Parathyroid adenoma (tissue), 2 donors: ENCODE measurements around the gene ZNF593OS.

ENCODE experiments used
- H2AFZ ChIP-seq: fragments of 300-600 bp; sonication (generic); one replicate; pipeline ENCODE4 v1.7.0; 2017; ENCODE audit warnings: antibody characterized with exemption, mild to moderate bottlenecking
- H3K27ac ChIP-seq: fragments of 300-600 bp; sonication (generic); one replicate; pipeline ENCODE4 v1.7.0; 2017
- H3K27me3 ChIP-seq: fragments of 300-600 bp; sonication (generic); one replicate; pipeline ENCODE4 v1.7.0; 2017; ENCODE audit warnings: low read length; ENCODE audit not compliant: control insufficient read depth, insufficient read depth
- H3K36me3 ChIP-seq: fragments of 300-600 bp; sonication (generic); one replicate; pipeline ENCODE4 v1.7.0; 2017; ENCODE audit warnings: low read length; ENCODE audit not compliant: control insufficient read depth, insufficient read depth
- H3K4me1 ChIP-seq: fragments of 300-600 bp; sonication (generic); one replicate; pipeline ENCODE4 v1.7.0; 2017; ENCODE audit warnings: control low read depth
- H3K4me2 ChIP-seq: fragments of 300-600 bp; sonication (generic); one replicate; pipeline ENCODE4 v1.7.0; 2017; ENCODE audit warnings: low read length
- H3K4me3 ChIP-seq: fragments of 300-600 bp; sonication (generic); one replicate; pipeline ENCODE4 v1.7.0; 2017; ENCODE audit warnings: low read depth, low read length
- H3K79me2 ChIP-seq: fragments of 300-600 bp; sonication (generic); one replicate; pipeline ENCODE4 v1.7.0; 2017; ENCODE audit warnings: control low read depth
- H3K9ac ChIP-seq: fragments of 300-600 bp; sonication (generic); one replicate; pipeline ENCODE4 v1.7.0; 2017; ENCODE audit warnings: mild to moderate bottlenecking
- H3K9me3 ChIP-seq: fragments of 300-600 bp; sonication (generic); one replicate; pipeline ENCODE4 v1.7.0; 2017; ENCODE audit warnings: low read length; ENCODE audit not compliant: control insufficient read depth
- TF ChIP-seq, protein P1 (sequence below): fragments of 300-600 bp; sonication (generic); IDR thresholded peaks from one replicate; pipeline ENCODE4 v1.7.0; 2017; ENCODE audit warnings: antibody characterized with exemption, mild to moderate bottlenecking
- donor health status: primary hyperparathyroidism.

Gene ZNF593OS

DNA sequence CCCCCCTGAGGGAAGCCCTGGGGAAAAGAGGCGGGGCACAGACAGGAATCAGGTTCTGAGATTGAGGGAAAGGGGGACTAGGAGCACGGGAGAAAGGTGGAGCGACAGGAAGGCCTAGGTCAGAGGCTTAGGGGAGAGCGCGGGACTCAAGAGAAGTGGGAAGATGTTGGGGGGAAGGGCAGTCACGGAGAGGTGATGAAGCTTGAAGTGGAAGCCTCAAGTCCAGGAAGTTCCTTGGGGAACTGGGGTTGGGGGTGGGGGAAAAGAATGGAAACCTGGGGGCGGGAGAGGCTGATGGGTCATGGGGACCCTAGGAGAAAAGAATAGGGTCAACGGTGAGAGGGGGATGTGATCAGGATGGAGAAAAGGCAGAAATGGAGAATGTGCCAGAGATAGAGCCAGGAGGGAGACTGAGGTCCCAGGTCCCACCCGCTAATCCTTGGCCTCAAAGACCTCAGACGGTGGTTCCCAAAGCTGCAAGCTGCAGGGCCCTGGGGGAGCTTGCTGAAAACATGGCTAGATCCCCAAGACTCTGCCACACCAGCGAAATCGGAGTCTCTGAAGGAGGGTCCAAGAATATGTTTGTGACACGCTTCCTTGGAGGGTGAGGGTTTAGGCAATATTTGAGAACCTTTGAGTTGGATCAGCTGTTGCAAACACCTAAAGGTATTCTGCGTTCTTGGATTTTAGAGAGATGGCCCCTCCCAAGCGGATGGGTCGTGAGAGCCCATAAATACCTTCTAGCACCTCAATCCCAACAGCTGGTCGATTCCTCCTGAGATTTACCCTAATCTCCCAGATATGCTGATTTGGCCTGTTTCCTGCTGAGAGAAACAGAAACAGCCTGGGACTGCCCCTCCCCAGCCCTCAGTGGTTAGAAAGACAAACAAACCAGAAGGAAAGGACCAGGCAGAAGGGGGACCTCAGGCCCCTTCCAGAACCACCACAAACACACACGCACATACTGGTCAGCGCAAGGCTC, 6.5 kb downstream of the ZNF593OS start:
- TF ChIP-seq, protein P1, sequence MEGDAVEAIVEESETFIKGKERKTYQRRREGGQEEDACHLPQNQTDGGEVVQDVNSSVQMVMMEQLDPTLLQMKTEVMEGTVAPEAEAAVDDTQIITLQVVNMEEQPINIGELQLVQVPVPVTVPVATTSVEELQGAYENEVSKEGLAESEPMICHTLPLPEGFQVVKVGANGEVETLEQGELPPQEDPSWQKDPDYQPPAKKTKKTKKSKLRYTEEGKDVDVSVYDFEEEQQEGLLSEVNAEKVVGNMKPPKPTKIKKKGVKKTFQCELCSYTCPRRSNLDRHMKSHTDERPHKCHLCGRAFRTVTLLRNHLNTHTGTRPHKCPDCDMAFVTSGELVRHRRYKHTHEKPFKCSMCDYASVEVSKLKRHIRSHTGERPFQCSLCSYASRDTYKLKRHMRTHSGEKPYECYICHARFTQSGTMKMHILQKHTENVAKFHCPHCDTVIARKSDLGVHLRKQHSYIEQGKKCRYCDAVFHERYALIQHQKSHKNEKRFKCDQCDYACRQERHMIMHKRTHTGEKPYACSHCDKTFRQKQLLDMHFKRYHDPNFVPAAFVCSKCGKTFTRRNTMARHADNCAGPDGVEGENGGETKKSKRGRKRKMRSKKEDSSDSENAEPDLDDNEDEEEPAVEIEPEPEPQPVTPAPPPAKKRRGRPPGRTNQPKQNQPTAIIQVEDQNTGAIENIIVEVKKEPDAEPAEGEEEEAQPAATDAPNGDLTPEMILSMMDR, result no peak

DNA sequence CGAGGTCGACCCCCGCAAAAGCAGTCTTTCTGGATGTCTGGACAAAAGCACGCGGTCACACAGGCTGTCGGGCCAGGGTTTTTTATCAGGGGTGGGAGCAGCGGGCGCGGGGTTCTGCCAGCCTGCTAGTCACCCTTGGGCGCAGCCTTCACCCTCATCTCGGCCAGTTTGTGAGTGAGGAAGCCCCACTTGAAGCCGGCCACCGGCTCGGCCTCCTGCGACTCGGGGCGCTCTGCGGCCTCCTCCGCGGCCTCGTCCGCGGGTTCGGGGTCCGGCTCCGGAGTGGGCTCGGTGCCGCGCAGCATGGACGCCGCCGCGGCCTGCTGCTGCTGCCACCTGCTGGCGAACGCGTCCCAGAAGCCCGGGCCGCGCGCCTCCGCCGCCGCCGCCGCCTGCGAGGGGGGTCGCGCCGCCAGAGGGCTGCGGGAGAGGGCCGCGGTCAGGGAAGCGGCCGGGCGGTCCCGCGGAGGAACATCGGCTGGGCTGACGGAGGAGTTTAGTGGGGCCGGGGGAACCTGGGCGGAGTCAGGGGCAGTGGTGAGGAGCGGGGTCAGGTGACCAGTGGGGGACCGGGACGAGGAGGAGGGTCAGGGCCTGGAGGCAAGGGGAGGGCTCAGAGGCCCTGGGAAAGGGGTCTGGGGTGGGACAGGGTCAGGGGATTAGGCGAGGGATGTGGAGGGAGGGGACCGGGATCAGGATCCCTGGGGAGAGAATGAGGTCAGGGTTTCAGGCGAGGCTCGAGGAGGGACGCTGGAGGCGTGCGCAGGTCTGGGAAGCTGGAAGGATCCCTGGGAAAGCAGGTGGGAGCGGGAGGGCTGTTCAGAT, 7.4 kb downstream of the ZNF593OS start:
- Histone ChIP-seq H3K27ac (peak overlapping the region; percentile 7), H3K79me2 (no peaks in the 10 kb centered on the region), H3K27me3 (no peaks in the 10 kb centered on the region), H2AFZ (peak overlapping the region; percentile 73), H3K4me2 (peak overlapping the region; percentile 65), H3K9me3 (no peaks in the 10 kb centered on the region), H3K4me1 (peaks cover 8% of the 10 kb centered on the region), H3K36me3 (no peaks in the 10 kb centered on the region), H3K4me3 (no peak overlapping the region), H3K9ac (no peak overlapping the region)
- TF ChIP-seq, protein P1, result no peak

More for the DNA sequence above, 6.5 kb downstream of the ZNF593OS start:
- H3K36me3 ChIP-seq, result no peaks in the 10 kb centered on the region
- H3K27ac ChIP-seq, result no peak overlapping the region
- H3K4me1 ChIP-seq, result peaks cover 8% of the 10 kb centered on the region
- H3K4me3 ChIP-seq, result no peak overlapping the region
- no peak overlapping the region for H3K9ac ChIP-seq
- H3K27me3 ChIP-seq, result no peaks in the 10 kb centered on the region
- no peaks in the 10 kb centered on the region for H3K79me2 ChIP-seq
- H3K4me2 ChIP-seq, result no peak overlapping the region
- no peaks in the 10 kb centered on the region for H3K9me3 ChIP-seq
- peak overlapping the region; percentile 62 for H2AFZ ChIP-seq

DNA sequence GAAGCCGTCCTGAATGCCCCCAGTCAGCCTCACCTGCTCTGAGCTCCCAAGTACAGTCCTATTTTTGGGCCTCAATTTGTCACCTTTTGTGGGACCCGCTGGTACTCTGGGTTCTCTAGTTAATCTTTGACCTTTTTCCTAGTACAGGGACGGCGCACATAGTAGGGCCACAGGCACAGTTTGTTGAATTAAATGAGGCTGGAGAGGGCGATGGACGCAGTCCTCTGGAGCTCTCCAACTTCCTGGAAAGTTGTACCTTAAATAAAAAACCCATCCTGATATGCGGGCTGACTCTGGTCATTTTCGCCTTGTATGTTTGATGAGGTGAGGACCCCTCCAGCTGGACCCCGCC, 8.0 kb downstream of the ZNF593OS start:
- H3K27ac ChIP-seq, result no peak overlapping the region
- no peaks in the 10 kb centered on the region for H3K79me2 ChIP-seq
- peak overlapping the region; percentile 73 for H2AFZ ChIP-seq
- H3K4me1 ChIP-seq, result peaks cover 2% of the 10 kb centered on the region
- H3K9me3 ChIP-seq, result no peaks in the 10 kb centered on the region
- H3K4me3 ChIP-seq, result no peak overlapping the region
- TF ChIP-seq, protein P1, result no peak
- H3K4me2 ChIP-seq, result peak overlapping the region; percentile 65
- H3K36me3 ChIP-seq, result no peaks in the 10 kb centered on the region
- no peaks in the 10 kb centered on the region for H3K27me3 ChIP-seq
- H3K9ac ChIP-seq, result no peak overlapping the region

DNA sequence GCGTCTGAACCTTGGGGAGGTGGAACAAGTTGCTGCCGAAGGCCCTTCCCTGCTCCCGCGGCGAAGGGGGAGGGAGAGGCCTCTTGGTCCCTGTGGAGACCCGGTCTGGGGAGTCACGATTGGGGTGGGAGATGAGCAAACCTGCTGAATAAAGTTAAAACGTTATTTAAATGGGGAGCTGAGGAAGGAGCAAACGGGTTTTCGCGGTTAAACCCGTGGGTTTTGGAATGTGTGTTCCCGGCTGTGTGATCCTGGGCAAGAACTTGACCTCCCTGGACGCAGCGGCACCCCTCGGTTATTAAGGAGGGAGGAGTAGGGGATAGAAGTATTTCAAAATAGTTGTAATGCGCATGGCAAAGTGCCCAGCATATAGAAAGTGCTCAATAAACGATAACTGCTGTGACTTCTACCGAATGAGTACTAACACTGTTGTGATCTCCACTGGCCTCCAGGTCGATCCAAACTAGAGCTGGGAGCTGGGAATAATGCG, 9.4 kb downstream of the ZNF593OS start:
- no peaks in the 10 kb centered on the region for H3K36me3 ChIP-seq
- H3K4me2 ChIP-seq, result peak overlapping the region; percentile 85
- no peaks in the 10 kb centered on the region for H3K9me3 ChIP-seq
- peak overlapping the region; percentile 69 for H2AFZ ChIP-seq
- H3K4me3 ChIP-seq, result peak overlapping the region; percentile 46
- no peaks in the 10 kb centered on the region for H3K79me2 ChIP-seq
- TF ChIP-seq, protein P1, result no peak
- no peak overlapping the region for H3K9ac ChIP-seq
- no peaks in the 10 kb centered on the region for H3K27me3 ChIP-seq
- H3K4me1 ChIP-seq, result no peaks in the 10 kb centered on the region
- H3K27ac ChIP-seq, result no peak overlapping the region
